PC-3 (cell line): ENCODE results near the gene P2RY11. TPM values are rescaled to one million over a fixed set of nuclear protein-coding genes. Genes with fewer than 3 reads are reported as not detected.

Source experiments
- ATAC-seq: fragments of 200-7000 bp; cut with Tn5 transposase; 2 replicates; pipeline ENCODE4 v1.9.1; 2020; ENCODE audit warnings: mild to moderate bottlenecking, moderate library complexity
- BruUV-seq: library from RNA; stranded (reverse); fragments of 400-500 nt; replicated peaks from 2 replicates; lab custom pipeline; 2021; lab: Mats Ljungman, UMichigan
- CTCF ChIA-PET: fragments of 300-600 bp; sonication (Branson Sonifier 250); formaldehyde crosslinking; loops from one replicate; lab custom pipeline; 2022; ENCODE audit warnings: antibody characterized with exemption; lab: Charles Lee
- POLR2A ChIA-PET: fragments of 300-600 bp; sonication (Branson Sonifier 250); formaldehyde crosslinking; loops from one replicate; lab custom pipeline; 2022; ENCODE audit warnings: antibody characterized with exemption; ENCODE audit not compliant: unreplicated experiment; lab: Charles Lee
- DNase-seq: peaks from one replicate; pipeline ENCODE4 v3.0.0-alpha.2; 2015
- H2AFZ ChIP-seq: fragments of 300-600 bp; sonication (generic); 2 replicates; pipeline ENCODE4 v1.6.0; 2016; ENCODE audit warnings: antibody characterized with exemption, low read length
- H3F3A ChIP-seq: fragments of 300-600 bp; sonication (generic); one replicate; pipeline ENCODE4 v1.6.0; 2017; ENCODE audit warnings: antibody characterized with exemption, low read length, control low read depth, mild to moderate bottlenecking; ENCODE audit not compliant: unreplicated experiment
- H3K27ac ChIP-seq: fragments of 300-600 bp; sonication (generic); 2 replicates; pipeline ENCODE4 v1.5.1; 2016; ENCODE audit warnings: mild to moderate bottlenecking, low read length
- H3K27me3 ChIP-seq: fragments of 300-600 bp; sonication (generic); 2 replicates; pipeline ENCODE4 v1.6.1; 2016; ENCODE audit warnings: low read length, mixed read lengths
- H3K36me3 ChIP-seq: fragments of 300-600 bp; sonication (generic); 2 replicates; pipeline ENCODE4 v1.6.1; 2016; ENCODE audit warnings: low read depth, mixed run types, low read length, mixed read lengths
- H3K4me1 ChIP-seq: fragments of 300-600 bp; sonication (generic); 2 replicates; pipeline ENCODE4 v1.5.1; 2016; ENCODE audit warnings: low read length; ENCODE audit not compliant: insufficient read depth
- H3K4me2 ChIP-seq: fragments of 300-600 bp; sonication (generic); 2 replicates; pipeline ENCODE4 v1.6.0; 2016; ENCODE audit warnings: low read length
- H3K4me3 ChIP-seq: fragments of 300-600 bp; sonication (generic); 2 replicates; pipeline ENCODE4 v1.5.1; 2016; ENCODE audit warnings: mild to moderate bottlenecking, low read length, mixed read lengths
- H3K79me2 ChIP-seq: fragments of 300-600 bp; sonication (generic); 2 replicates; pipeline ENCODE4 v1.6.1; 2017; ENCODE audit warnings: low read length, mixed read lengths
- H3K9ac ChIP-seq: fragments of 300-600 bp; sonication (generic); 2 replicates; pipeline ENCODE4 v1.6.0; 2016; ENCODE audit warnings: mild to moderate bottlenecking, low read length
- H3K9me2 ChIP-seq: fragments of 300-600 bp; sonication (generic); replicated peaks from 2 replicates; pipeline ENCODE4 v1.6.1; 2016; ENCODE audit warnings: mixed run types, low read length, mixed read lengths
- H3K9me3 ChIP-seq: fragments of 300-600 bp; sonication (generic); 2 replicates; pipeline ENCODE4 v1.6.1; 2016; ENCODE audit warnings: low read length, mixed read lengths
- H4K20me1 ChIP-seq: fragments of 300-600 bp; sonication (generic); 2 replicates; pipeline ENCODE4 v1.6.1; 2016; ENCODE audit warnings: low read length, mixed read lengths
- EZH2 ChIP-seq: fragments of 300-600 bp; sonication (generic); IDR thresholded peaks from one replicate; pipeline ENCODE4 v1.6.1; 2017; ENCODE audit warnings: antibody characterized with exemption, mild to moderate bottlenecking, low read length; ENCODE audit not compliant: unreplicated experiment
- EZH2phosphoT487 ChIP-seq: fragments of 300-600 bp; sonication (generic); IDR thresholded peaks from 2 replicates; pipeline ENCODE4 v1.6.1; 2018; ENCODE audit warnings: mild to moderate bottlenecking, antibody characterized with exemption, low read length, borderline replicate concordance
- intact Hi-C: fragments of 100-400 bp; cut with micrococcal nuclease; formaldehyde crosslinking; loops from 2 replicates; pipeline ENCODE4 v1.9.0; 2023
- total RNA-seq: library from RNA; depleted of rRNA; stranded (reverse); fragments of >200 nt; gene quantifications from 2 replicates; pipeline ENCODE4 v1.2.3, GENCODE V29; 2014
- TF ChIP-seq, protein P1 (sequence below): fragments of 300-600 bp; sonication (generic); conservative IDR thresholded peaks from 2 replicates; pipeline ENCODE4 v1.5.1; 2017; ENCODE audit warnings: antibody characterized with exemption, low read depth, mild to moderate bottlenecking, low read length

Gene P2RY11
- total RNA-seq, 1 experiment from 2014 or later = 11.1 TPM

DNA sequence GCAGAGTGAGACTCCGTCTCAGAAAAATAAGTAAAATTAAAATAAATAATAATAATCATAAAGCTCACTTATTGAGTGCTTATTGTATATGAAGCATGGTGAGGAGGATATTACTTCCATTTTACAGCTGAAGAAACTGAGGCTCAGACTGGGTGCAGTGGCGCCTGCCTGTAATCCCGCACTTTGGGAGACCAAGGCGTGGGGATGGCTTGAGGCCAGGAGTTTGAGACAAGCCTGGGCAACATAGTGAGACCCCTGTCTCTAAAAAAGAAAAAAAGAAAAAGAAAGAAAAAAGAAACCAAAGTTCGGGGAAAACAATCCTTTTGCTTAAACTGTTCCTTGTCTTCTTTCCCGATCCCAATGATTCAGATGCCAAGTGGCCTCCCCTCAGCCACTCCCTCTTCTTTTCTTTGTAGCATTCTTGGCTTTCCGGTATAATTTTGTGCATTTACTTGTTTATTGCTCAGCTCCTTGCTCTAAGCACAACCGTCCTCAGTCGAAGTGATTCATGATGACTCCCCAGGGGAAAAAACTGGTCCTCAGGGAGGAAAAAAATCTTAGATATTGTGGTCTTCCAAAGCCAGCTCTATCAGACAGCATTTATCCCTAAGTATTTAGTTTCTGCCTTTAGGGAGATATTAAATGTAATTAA is 9.2 kb downstream of the P2RY11 start:
- DNase-seq (peak; percentile 96), ATAC-seq (peak; percentile 47)
- peak overlapping the region; percentile 78 for H3K27ac ChIP-seq
- H3K9me2 ChIP-seq = no peaks in the 10 kb centered on the region
- H3F3A ChIP-seq = no peaks in the 10 kb centered on the region
- H3K27me3 ChIP-seq = no peaks in the 10 kb centered on the region
- peak overlapping the region; percentile 28; the same call in 1 of the 2 replicates for H3K4me3 ChIP-seq
- H3K79me2 ChIP-seq = peaks cover 26% of the 10 kb centered on the region
- peak overlapping the region; percentile 91 for H3K4me2 ChIP-seq
- peak overlapping the region; percentile 8; the same call in 1 of the 2 replicates for H3K9ac ChIP-seq
- H2AFZ ChIP-seq = no peak overlapping the region
- no TSS peak for BruUV-seq
- no peak for TF ChIP-seq EZH2phosphoT487
- TF ChIP-seq EZH2 = no peak
- TF ChIP-seq, protein P1, sequence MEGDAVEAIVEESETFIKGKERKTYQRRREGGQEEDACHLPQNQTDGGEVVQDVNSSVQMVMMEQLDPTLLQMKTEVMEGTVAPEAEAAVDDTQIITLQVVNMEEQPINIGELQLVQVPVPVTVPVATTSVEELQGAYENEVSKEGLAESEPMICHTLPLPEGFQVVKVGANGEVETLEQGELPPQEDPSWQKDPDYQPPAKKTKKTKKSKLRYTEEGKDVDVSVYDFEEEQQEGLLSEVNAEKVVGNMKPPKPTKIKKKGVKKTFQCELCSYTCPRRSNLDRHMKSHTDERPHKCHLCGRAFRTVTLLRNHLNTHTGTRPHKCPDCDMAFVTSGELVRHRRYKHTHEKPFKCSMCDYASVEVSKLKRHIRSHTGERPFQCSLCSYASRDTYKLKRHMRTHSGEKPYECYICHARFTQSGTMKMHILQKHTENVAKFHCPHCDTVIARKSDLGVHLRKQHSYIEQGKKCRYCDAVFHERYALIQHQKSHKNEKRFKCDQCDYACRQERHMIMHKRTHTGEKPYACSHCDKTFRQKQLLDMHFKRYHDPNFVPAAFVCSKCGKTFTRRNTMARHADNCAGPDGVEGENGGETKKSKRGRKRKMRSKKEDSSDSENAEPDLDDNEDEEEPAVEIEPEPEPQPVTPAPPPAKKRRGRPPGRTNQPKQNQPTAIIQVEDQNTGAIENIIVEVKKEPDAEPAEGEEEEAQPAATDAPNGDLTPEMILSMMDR = no peak
- no peaks in the 10 kb centered on the region for H4K20me1 ChIP-seq
- no peaks in the 10 kb centered on the region for H3K9me3 ChIP-seq
- H3K4me1 ChIP-seq = peaks cover 20% of the 10 kb centered on the region
- POLR2A ChIA-PET = no interaction called here
- peaks cover 19% of the 10 kb centered on the region for H3K36me3 ChIP-seq
- intact Hi-C loops = loop anchor here (1.0 kb wide), 1 partner anchor 131 kb away; no protein-coding TSS in a partner anchor
- CTCF ChIA-PET = interaction anchor here (0.6 to 1.4 kb wide), 7 partner anchors 15 to 129 kb away, joined by 3 to 9 read pairs (median 5); partner anchors contain the start of genes DNMT1 and PPAN

DNA sequence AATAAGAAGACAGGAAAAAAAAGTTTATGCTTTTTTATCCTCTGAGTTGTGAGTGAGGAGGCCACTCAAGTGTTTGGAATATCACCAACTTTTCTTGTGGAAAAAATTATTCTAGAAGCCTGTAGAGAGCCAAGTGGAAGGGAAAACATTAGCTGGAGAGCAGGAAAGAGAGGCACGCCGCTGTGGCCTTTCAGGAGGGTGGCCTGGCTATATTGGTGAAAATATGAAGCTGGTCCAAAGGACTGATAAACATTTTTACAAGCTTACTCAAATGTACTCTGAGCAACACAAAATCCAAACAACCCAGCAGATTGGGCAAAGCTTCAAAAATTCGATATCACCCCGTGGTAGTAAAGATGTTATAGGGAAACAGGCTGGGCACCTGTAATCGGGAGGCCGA is 10.6 kb downstream of the P2RY11 start:
- peak overlapping the region; percentile 43 for H3K27ac ChIP-seq
- peaks cover 13% of the 10 kb centered on the region for H3K36me3 ChIP-seq
- no peaks in the 10 kb centered on the region for H4K20me1 ChIP-seq
- DNase-seq (peak; percentile 63), ATAC-seq (peak; percentile 44)
- ChIA-PET POLR2A (interaction anchor here (0.5 to 0.9 kb wide), 4 partner anchors 16 to 362 kb away, joined by 3 to 6 read pairs (median 4); partner anchors contain the start of gene PPAN), CTCF (interaction anchor here (0.6 to 0.7 kb wide), 2 partner anchors 122 to 128 kb away, joined by 3 to 5 read pairs; no protein-coding TSS in a partner anchor)
- H3K79me2 ChIP-seq = peaks cover 25% of the 10 kb centered on the region
- intact Hi-C loops = no loop called here
- TF ChIP-seq, protein P1 = no peak
- no peak for TF ChIP-seq EZH2
- H2AFZ ChIP-seq = no peak overlapping the region
- no peaks in the 10 kb centered on the region for H3F3A ChIP-seq
- no peak overlapping the region for H3K9ac ChIP-seq
- no peaks in the 10 kb centered on the region for H3K27me3 ChIP-seq
- H3K4me3 ChIP-seq = no peak overlapping the region
- no peaks in the 10 kb centered on the region for H3K9me2 ChIP-seq
- peaks cover 20% of the 10 kb centered on the region for H3K4me1 ChIP-seq
- no peak overlapping the region for H3K4me2 ChIP-seq
- H3K9me3 ChIP-seq = no peaks in the 10 kb centered on the region
- no TSS peak for BruUV-seq

DNA sequence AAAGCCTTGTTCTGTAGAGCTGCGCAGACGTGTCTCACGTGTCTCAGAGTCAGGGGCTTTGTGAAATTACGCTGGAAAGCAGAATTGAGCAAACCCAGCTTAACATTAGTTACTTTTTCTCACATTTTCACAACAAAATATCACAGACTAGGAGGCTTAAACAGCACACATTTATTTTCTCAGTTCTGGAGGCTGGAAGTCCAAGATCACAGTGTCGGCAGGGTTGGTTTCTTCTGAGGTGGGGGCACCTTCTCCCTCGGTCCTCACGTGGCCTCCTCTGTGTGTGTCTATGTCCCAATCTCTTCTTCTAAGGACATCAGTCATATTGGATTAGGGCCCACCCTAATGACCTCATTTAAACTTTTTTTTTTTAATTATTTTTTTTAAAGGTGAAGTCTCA is 12.9 kb downstream of the P2RY11 start:
- H3K27me3 ChIP-seq = no peaks in the 10 kb centered on the region
- ChIA-PET CTCF (interaction anchor here (0.6 kb wide), 1 partner anchor 107 kb away, joined by 7 read pairs; no protein-coding TSS in a partner anchor), POLR2A (no interaction called here)
- no peak overlapping the region for H3K4me3 ChIP-seq
- H3K4me2 ChIP-seq = no peak overlapping the region
- H3K79me2 ChIP-seq = peaks cover 3% of the 10 kb centered on the region
- DNase-seq (no peak), ATAC-seq (no peak)
- no peaks in the 10 kb centered on the region for H3F3A ChIP-seq
- H4K20me1 ChIP-seq = no peaks in the 10 kb centered on the region
- TF ChIP-seq EZH2 (no peak), EZH2phosphoT487 (no peak)
- TF ChIP-seq, protein P1 = no peak
- H3K9ac ChIP-seq = no peak overlapping the region
- peaks cover 9% of the 10 kb centered on the region for H3K36me3 ChIP-seq
- H2AFZ ChIP-seq = no peak overlapping the region
- no peak overlapping the region for H3K27ac ChIP-seq
- H3K9me2 ChIP-seq = no peaks in the 10 kb centered on the region
- intact Hi-C loops = no loop called here
- no peaks in the 10 kb centered on the region for H3K9me3 ChIP-seq
- H3K4me1 ChIP-seq = peaks cover 20% of the 10 kb centered on the region
- BruUV-seq = no TSS peak
